HG03135 (cell line): ENCODE measurements around the gene TRIM29.
"Not testable (repeated sequence)": the region's sequence is repeated elsewhere in the genome, so short reads cannot be mapped to it uniquely, and the experiment has no call there.

Source experiments
- ATAC-seq: cut with Tn5 transposase; IDR thresholded peaks from one replicate; pipeline ENCODE4 v1.9.1; 2021; ENCODE audit warnings: mild to moderate bottlenecking, moderate library complexity; ENCODE audit not compliant: unreplicated experiment

TRIM29 gene, protein sequence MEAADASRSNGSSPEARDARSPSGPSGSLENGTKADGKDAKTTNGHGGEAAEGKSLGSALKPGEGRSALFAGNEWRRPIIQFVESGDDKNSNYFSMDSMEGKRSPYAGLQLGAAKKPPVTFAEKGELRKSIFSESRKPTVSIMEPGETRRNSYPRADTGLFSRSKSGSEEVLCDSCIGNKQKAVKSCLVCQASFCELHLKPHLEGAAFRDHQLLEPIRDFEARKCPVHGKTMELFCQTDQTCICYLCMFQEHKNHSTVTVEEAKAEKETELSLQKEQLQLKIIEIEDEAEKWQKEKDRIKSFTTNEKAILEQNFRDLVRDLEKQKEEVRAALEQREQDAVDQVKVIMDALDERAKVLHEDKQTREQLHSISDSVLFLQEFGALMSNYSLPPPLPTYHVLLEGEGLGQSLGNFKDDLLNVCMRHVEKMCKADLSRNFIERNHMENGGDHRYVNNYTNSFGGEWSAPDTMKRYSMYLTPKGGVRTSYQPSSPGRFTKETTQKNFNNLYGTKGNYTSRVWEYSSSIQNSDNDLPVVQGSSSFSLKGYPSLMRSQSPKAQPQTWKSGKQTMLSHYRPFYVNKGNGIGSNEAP

DNA sequence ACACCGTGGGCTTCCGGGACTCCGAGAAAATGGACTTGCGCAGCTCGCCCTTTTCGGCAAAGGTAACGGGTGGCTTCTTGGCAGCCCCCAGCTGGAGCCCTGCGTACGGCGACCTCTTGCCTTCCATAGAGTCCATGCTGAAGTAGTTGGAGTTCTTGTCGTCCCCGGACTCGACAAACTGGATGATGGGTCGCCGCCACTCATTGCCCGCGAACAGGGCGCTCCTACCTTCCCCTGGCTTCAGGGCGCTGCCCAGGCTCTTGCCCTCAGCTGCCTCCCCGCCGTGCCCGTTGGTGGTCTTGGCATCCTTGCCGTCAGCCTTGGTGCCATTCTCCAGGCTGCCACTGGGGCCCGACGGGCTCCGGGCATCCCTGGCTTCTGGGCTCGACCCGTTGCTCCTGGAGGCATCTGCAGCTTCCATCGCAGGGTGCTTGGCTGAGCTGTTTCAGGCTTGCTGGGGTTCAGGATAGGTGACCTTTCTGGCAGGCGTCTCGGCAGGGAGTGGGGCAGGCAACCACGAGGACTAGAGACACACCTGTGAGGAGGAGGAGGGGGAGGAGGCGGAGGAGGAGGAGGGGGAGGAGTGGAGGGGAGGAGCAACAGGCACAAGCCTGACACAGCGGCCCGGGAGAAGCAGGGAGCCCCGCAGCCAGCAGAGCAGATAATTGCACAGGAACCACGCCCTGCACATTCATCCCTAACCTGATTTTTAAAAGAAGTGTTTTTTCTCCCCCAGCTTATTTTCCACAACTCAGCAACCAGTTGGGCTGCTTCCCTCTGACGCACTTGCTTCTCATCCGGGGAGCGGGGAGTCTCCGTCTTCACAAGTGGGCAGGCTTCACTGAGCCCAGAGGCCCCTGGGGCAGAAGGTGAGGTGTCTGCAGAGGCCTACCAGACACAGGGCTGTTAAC is at the start of gene TRIM29:
TRIM29 (minus strand) TSS at position 503 of the 911 bp plus-strand sequence; CDS start at position 421, 82 bp downstream.
- ATAC-seq = no peak

DNA sequence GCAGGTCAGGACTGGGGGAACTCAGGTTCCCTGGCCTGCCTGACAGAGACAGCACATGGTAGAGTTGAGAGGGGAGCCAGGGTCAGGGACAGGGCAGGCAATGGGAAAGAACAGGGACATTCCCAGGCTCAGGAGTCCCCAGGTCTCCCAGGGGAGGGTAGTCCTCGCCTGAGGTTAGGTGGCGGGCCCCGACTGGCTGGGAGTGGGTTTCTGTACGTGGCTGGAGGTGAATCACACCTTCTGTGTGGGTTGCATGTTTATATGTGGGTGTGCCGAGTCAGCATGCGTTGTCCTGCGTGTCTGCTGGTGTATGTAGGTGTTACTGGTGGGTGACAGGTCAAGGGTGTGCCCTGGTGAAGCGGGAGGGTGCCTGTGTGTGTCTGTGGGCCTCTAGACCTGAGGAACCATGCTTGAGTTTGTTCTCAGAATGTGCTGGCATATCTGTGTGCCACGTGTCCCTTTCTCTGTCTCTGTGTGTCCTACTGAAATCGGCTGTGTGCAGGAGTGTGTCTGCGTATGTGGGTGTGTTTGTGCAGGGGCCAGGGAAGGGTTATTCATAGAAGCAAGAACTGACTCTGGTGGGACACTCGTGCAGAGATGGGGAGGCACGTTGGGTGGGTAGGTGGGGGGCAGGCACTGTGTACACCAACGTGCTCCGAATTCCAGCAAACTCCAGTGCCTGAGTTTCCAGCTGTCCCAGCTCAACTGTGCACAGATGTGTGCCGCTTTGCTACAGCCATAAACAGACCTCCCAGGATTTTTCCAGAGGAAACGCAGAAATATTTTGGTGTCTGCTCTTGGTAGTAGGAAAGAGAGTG is 49.1 kb upstream of the TRIM29 start:
- no peak for ATAC-seq

DNA sequence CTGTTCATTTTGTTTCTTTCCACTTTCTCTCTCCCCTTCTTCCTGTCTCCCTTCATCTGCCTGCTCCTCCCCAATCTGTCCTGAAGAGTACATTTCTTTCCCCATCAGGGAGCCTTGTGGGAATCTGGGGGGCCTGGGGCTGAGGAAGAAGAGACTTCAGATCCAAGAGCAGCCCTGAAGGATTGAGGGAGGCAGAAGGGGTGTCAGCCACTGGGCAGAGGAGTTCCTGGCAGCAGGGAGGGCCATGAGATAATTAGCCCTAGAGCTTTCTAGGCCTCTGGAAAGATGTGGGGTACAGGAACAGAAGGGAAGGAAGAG is 48.5 kb upstream of the TRIM29 start:
- no peak for ATAC-seq

DNA sequence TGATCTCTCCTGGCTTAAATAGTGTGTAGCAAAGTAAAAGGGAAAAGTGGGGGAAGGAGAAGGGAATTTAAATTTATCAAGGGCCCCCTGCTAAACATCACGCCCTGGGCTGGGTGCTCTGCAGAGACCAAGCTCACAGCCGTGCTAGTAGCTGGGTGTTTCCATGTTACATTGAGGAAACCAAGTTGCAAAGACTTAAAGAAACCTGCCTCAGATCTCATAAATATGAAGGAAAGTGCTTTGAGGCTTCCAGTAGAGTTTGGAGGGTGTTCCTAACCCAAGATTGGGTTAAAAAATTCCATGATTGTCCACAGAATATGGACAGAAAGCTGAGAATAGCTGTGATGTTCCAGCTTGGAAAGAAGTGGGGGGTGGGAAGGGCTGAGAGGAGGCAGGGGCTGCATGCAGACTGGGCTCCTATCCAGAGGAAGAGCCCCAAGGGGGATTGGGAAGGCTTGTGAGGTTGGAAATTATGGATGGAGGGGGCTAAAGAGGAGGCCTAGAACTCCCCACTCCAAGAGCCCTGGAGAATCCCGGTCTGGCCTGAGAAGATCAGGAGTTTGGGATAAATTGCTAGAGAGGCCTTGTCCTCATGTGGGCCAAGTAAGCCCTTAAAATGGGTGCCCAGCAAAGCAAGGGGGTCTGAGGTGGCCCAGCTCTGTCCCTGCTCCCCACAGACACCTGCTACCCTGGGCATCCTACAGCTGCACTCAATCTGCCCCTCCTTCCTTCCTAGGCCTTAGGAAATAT is 48.0 kb upstream of the TRIM29 start:
- ATAC-seq = no peak

DNA sequence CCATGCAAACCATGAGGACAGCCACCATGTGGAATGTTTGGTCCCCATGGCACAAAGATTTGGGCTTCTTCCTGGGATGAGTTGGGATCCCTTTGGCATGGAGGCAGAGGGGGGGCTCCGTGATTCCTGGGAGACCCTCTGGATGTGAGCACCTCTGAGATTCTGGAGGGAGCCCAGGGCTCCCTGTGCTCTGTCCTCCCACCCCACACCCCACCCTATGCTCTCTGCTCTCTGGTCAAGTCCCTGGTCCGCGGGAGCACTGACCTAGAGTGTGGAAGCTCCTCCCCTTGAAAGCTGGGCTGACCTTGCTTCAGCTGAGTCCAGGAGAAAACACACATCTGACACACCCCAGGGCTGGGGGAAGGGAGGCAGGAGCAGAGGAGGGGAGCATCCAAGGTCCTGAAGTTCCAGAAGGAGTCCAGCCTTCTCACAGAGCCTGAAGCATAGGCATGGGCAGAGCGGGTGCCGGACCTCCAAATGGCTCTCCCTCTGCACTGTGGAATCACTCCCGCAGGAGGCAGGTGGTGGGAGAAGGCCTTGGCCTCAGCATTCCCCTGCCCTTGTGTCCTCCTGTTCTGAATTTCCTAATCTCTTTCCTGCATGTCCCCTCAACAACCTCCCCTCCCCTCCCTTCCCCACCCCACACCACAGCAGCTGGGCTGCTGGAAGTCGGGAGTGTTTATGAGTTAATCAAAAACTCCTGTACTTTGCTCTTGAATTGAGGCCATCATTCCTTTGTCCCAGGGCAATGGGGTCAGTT is 47.2 kb upstream of the TRIM29 start:
- ATAC-seq = no peak

DNA sequence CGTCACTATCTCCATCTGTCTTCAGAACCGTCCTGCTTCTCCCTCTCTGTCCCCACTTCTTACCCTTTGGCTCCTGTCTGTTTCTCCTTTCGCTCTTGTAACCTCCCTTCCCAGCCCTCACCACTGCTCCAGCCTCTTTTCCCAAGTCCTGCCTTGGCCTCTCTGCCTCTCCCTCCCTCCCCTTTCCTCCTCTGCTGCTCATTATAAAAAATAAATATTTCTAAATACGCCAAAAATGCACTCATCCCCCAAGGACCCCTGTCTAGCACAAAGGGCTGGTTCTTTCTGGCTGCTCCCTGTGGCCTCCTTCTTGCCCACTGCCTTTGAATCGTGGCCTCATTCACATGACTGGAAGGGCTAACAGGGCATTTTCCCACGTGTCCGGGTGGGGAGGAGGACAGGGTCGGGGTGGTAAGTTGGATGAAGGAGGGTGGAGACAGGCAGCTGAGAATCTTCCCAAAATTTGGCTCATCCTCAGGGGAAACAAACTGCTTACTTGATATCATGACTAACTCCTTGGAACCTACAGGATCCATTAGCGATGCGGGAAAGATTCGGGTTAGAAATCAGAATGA is 46.5 kb upstream of the TRIM29 start:
- ATAC-seq = no peak

DNA sequence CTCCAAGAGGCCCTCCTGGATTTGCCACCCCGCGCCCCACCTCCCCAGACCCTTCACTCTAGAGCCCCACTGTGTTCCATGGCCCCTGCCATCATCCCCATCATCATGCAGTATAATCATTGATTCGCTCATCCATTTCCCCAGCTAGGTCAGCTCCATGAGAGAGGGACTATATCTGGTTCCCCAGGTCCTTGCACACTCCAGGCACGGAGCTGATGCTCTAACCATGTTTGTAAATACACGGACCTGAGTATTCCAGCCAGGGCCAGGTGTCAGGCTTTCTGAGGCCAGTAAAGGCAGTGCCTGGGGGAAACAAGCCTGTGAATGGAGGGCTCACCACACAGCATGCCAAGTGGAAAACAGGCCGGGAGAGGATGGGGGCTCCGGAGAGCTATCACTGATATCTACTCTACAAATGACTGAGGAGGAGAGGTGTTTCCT is 45.8 kb upstream of the TRIM29 start:
- no peak for ATAC-seq

DNA sequence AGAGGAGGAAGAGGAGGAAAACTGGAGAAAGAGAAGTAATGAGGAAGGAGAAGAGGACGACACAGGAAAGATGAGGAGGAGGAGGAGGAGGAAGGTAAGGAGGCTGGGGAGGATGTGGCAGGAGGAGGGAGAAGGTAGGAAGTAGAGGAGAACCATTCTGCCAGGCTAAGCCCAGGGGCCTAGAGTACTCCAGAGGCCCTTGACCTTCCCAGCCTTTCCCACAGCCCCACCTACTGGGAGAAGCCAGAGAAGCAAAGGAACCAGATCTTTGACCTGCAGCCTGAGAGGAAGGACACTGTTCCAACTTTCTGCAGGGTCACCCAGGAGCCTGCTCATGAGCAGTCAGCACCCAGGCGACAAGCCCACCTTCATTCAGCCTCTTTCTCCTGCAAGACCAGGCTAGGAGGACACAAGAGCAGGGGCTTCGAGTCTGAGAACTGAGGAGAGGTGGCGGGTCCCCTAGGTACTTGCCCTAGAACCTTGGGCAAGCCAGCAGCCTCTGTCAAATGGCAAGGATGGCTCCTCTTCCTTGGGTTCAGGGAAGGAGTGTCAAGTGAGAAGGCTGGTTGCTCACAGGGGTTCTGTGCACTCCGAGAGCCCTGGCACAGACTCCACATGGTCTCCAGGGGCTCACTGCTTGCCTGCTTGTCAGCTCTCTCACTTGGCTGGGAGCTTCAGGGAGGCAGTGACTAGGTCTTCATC is 45.0 kb upstream of the TRIM29 start:
- no peak for ATAC-seq

DNA sequence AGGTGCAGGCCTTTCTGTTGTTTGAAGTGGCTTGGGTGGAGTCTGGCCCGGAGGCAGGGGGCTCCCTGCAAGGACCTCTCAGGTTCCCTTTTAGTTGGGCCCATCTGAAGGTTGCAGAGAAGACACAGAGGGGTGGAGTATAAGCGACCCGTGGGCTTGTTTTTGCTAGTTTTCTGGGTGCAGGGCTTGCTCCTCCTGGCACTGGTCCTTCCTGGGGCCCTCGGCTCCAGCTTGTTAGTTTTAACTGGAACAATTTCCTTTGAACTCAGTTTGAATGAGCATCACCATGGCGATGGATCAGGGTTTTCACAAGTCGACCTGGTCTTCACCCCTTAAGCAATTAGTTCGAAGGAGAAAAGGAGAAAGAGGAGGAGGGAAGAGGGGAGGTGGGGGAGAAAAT is 44.5 kb upstream of the TRIM29 start:
- no peak for ATAC-seq

DNA sequence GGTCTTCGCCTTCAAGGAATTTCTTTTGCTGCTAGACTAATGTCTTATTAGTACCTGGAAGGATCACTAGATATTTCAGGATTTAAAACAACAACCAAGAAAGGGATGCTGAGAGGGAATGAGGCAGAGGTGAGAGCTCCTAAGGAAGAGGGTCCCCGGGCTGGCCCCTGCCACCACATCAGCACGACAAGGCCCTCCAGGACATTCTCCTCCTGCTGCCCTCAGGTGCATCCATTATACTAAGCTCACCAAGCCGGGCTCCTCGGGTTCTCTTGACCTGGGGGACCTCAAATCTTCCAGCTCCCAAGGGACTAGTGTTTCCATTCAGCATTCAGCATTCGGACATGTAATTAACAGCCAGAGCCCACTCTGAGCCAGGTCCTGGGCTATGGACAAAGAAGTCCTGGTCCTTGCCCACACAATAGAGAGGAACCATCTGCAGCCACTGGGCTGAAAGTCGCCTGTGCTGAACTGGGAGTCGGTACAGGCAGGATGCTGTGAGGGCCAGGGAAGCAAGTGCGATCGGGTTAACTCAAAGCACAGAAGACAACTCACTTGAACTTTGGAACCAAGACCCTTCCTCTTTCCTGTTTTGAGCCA is 43.6 kb upstream of the TRIM29 start:
- ATAC-seq = no peak

DNA sequence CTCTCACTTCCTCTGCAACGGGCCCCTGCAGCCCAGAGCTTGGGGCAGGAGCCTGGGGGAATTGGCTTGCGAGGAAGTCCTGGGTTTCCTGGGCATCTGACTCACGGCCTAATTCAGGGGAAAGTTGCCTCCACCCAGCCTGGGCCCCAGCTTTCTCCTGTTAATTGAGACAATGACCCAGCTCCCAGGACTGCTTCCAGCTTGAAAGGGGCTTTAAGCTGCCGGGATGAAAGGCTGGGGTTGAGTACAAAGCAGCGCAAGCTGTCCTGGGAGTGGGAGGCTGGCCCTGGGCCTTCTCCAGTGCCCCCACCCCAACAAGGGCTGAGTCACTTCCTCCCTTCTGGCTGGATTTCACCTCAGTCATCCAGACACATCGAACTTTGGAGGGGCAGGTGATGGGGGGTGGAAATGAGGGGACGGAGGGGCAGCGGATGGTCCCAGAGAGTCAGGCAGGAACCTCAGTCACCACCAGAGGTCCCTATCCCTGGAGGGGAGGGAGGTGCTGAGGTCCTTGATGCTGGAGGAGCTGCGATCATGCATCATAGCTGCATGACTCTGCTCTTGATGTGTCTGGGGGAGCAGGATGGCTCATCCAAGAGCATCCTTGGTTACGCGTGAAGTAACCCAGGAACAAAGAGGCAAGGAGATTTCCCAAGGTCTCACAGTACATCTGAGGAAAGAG is 42.8 kb upstream of the TRIM29 start:
- ATAC-seq = no peak

DNA sequence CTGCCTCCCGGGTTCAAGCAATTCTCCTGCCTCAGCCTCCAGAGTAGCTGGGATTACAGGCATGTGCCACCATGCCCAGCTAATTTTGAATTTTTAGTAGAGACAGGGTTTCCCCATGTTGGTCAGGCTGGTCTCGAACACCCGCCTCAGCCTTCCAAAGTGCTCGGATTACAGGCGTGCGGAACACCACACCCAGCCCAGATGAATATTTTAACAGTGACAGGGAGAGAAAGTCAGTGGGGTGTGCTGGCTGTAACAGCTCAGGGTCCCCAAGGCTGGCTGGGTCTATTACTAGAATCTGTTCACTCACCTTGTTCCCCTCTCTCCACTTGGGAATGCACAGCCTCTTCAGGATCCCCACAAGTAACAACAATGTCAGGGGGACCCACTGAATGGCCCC is 42.1 kb upstream of the TRIM29 start:
- ATAC-seq = not testable (repeated sequence)

DNA sequence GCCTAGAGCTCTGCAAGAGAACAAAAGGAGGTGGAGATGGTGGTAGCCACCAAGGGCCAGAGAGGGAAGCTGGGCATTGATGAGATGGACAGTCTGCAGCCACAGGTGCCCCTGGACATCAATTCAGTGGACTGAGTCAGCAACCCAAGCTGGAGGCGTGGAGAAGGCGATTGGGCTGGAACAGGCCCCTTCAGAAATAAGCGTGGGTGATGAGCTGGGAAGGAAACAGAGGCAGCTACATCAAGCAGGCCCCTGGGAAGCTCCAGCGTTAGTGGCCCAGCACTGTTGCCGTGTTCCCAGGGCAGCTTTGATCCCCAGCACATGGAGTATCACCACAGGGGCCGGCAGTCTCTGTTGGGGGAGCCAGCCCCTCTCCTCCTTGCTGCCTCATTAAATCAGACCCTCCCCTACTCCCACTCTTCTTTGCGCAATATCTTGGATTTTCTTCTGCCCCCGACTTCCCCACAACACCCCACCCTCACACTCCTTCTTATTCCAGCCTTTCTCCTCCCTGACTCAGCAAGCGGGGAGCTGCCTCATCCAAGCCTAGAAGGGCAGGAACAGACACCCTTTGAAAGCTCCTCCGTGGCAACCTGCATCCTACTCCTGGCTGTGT is 41.3 kb upstream of the TRIM29 start:
- no peak for ATAC-seq

DNA sequence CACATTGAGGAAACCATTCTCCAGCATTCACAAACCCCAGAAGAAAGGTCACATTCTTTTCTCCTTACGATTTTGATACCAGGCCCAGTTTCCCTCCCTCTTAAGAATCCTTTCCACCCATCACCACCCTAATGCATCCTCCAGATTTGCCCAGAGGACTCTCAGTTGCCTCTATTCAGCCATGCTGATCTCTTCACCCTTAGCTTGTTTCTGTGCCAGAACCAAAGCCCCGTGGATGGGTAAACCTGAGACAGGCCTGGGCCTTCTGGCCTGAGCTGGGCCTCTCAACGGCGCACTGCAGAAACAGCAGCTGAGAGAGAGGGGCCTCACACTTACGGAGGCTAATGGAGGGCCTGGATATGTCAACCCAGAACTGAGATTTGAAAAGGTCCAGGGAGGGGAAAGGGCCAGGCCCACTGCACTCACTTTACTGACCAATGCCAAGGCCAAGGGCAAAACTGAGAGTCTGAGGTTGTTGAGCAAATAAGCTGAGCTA is 40.7 kb upstream of the TRIM29 start:
- ATAC-seq = no peak

DNA sequence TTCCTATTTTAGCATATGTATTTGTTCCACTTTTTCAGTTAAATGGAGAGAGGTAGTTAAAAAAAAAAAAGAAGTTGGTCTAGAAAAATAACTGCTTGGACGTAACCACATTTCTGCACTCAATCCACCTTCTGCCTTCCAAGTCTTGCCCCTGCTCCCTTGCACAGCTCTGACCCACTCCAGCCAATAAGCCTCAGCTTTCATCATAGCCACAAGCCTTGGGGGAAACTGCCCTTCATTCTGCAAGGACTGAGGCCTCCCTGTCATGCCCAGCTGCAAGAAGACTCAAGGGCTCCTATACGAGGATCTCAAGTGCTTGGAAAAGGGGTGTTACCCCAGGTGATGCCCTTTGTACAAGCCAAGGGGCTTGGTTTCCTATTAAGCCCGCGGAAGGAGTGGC is 37.0 kb upstream of the TRIM29 start:
- no peak for ATAC-seq

DNA sequence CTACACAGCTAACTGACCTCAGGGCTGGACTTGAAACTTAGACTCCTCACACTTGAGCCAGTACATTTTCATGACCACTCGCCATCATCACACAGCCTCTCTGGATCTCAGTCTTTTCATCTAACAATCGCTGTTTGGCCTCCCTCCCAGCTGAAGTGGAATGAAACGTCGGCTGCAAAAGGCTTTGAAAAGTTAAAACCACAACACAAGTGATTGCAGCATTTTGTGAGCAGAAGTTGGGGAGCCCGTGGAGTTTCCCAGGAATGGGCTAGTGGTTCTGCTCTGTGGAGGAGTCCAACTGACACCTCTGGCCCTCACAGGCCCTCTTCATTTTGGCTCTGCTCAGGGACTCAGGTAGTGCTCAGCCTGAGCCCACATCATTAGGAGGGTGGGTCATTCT is 35.9 kb upstream of the TRIM29 start:
- no peak for ATAC-seq
